ENCODE data around the gene OR7D2. TPM values are rescaled to one million over a fixed set of nuclear protein-coding genes. Genes with fewer than 3 reads are reported as not detected.

The OR7D2 gene
- total RNA-seq, 4 donors from 2014 or later, result 0.12 to 0.17 TPM; not detected in 2

GRCh38 chr19:9149997-9150396 is 28.8 kb upstream of the OR7D2 start:
- no peak overlapping the region for H3K27ac ChIP-seq
- H3K36me3 ChIP-seq, result peaks cover 0 to 50% of the 10 kb centered on the region in 2 donors
- no peak overlapping the region for H3K4me3 ChIP-seq
- ATAC-seq, result no peak
- no peaks in the 10 kb centered on the region for H3K4me1 ChIP-seq
- peaks cover 0 to 20% (median 0%) of the 10 kb centered on the region in 3 donors for H3K9me3 ChIP-seq
- WGBS, 2 donors (ENCODE audit: low coverage in 1 of 2), result 84 to 97% methylated on average over 4 of the region's 4 CpGs
- TF ChIP-seq CTCF (IDR thresholded peaks at IDR 0.05) (no peak), EP300 (IDR thresholded peaks at IDR 0.05) (no peak), POLR2AphosphoS5 (IDR thresholded peaks at IDR 0.05) (no peak), POLR2A (IDR thresholded peaks at IDR 0.05) (no peak)
- H3K27me3 ChIP-seq, result no peaks in the 10 kb centered on the region

GRCh38 chr19:9150650-9151049 is 28.1 kb upstream of the OR7D2 start:
- ATAC-seq, result no peak
- H3K36me3 ChIP-seq, result peaks cover 0 to 53% of the 10 kb centered on the region in 2 donors
- TF ChIP-seq EP300 (IDR thresholded peaks at IDR 0.05) (no peak), POLR2AphosphoS5 (IDR thresholded peaks at IDR 0.05) (no peak), POLR2A (IDR thresholded peaks at IDR 0.05) (no peak), CTCF (IDR thresholded peaks at IDR 0.05) (no peak)
- 97% methylated on average over 4 to 5 of the region's 5 CpGs for WGBS, 2 donors (ENCODE audit: low coverage in 1 of 2)
- no peak overlapping the region for H3K4me3 ChIP-seq
- peaks cover 0 to 20% (median 0%) of the 10 kb centered on the region in 3 donors for H3K9me3 ChIP-seq
- H3K4me1 ChIP-seq, result no peaks in the 10 kb centered on the region
- no peak overlapping the region for H3K27ac ChIP-seq
- no peaks in the 10 kb centered on the region for H3K27me3 ChIP-seq

- H3K9me3 ChIP-seq, result peaks cover 0 to 18% (median 0%) of the 10 kb centered on the region in 3 donors
- whole genome bisulfite sequencing, 2 donors (ENCODE audit: low coverage in 1 of 2), result 92 to 97% methylated on average over 5 of the region's 5 CpGs
Observed at GRCh38 chr19:9151367-9151766, 27.4 kb upstream of the OR7D2 start.

GRCh38 chr19:9155591-9155990 is 23.2 kb upstream of the OR7D2 start:
- Histone ChIP-seq H3K27ac (no peak overlapping the region), H3K27me3 (no peaks in the 10 kb centered on the region), H3K4me1 (no peaks in the 10 kb centered on the region), H3K4me3 (no peak overlapping the region), H3K9me3 (peaks cover 0 to 29% (median 0%) of the 10 kb centered on the region in 3 donors), H3K36me3 (peaks cover 6 to 73% of the 10 kb centered on the region in 2 donors)
- no peak for ATAC-seq
- TF ChIP-seq POLR2A (IDR thresholded peaks at IDR 0.05) (no peak), EP300 (IDR thresholded peaks at IDR 0.05) (no peak), CTCF (IDR thresholded peaks at IDR 0.05) (no peak), POLR2AphosphoS5 (IDR thresholded peaks at IDR 0.05) (no peak)
- 90% methylated on average over 4 of the region's 4 CpGs; no CpG with 5 or more reads in 1 of the 2 donors for WGBS, 2 donors (ENCODE audit: low coverage in 1 of 2)

More at GRCh38 chr19:9151367-9151766, 27.4 kb upstream of the OR7D2 start:
- Histone ChIP-seq H3K4me3 (no peak overlapping the region), H3K4me1 (no peaks in the 10 kb centered on the region), H3K27ac (no peak overlapping the region), H3K27me3 (no peaks in the 10 kb centered on the region), H3K36me3 (peaks cover 0 to 60% of the 10 kb centered on the region in 2 donors)
- no peak for ATAC-seq
- TF ChIP-seq POLR2AphosphoS5 (IDR thresholded peaks at IDR 0.05) (no peak), CTCF (IDR thresholded peaks at IDR 0.05) (no peak), EP300 (IDR thresholded peaks at IDR 0.05) (no peak)

GRCh38 chr19:9156304-9156703 is 22.5 kb upstream of the OR7D2 start:
- no peaks in the 10 kb centered on the region for H3K4me1 ChIP-seq
- no peak overlapping the region for H3K4me3 ChIP-seq
- peaks cover 10 to 80% of the 10 kb centered on the region in 2 donors for H3K36me3 ChIP-seq
- no peak for ATAC-seq
- TF ChIP-seq CTCF (IDR thresholded peaks at IDR 0.05), result no peak
- no peak for TF ChIP-seq POLR2AphosphoS5 (IDR thresholded peaks at IDR 0.05)
- TF ChIP-seq POLR2A (IDR thresholded peaks at IDR 0.05), result no peak
- TF ChIP-seq EP300 (IDR thresholded peaks at IDR 0.05), result no peak
- no CpG with 5 or more reads among the region's 1 CpG for WGBS, 2 donors (ENCODE audit: low coverage in 1 of 2)
- no peak overlapping the region for H3K27ac ChIP-seq
- H3K9me3 ChIP-seq, result peaks cover 0 to 35% (median 0%) of the 10 kb centered on the region in 3 donors
- H3K27me3 ChIP-seq, result no peaks in the 10 kb centered on the region

All from gastroesophageal sphincter (tissue), 4 donors.